HL-60 (cell line): ENCODE measurements around the gene B4GALNT4.

ENCODE experiments used
- CTCF ChIP-seq: IDR thresholded peaks from one replicate; pipeline ENCODE4 v1.5.1; 2011; ENCODE audit warnings: low read length, control low read depth, inconsistent platforms; ENCODE audit not compliant: insufficient read depth
- GABPA ChIP-seq: IDR thresholded peaks from 2 replicates; pipeline ENCODE4 v1.6.1; 2012; ENCODE audit warnings: low read depth
- POLR2AphosphoS5 ChIP-seq: IDR thresholded peaks from 2 replicates; pipeline ENCODE4 v1.6.1; 2012; ENCODE audit warnings: low read depth
- REST ChIP-seq: IDR thresholded peaks from 2 replicates; pipeline ENCODE4 v1.6.1; 2012; ENCODE audit warnings: low read depth; ENCODE audit not compliant: insufficient replicate concordance

DNA sequence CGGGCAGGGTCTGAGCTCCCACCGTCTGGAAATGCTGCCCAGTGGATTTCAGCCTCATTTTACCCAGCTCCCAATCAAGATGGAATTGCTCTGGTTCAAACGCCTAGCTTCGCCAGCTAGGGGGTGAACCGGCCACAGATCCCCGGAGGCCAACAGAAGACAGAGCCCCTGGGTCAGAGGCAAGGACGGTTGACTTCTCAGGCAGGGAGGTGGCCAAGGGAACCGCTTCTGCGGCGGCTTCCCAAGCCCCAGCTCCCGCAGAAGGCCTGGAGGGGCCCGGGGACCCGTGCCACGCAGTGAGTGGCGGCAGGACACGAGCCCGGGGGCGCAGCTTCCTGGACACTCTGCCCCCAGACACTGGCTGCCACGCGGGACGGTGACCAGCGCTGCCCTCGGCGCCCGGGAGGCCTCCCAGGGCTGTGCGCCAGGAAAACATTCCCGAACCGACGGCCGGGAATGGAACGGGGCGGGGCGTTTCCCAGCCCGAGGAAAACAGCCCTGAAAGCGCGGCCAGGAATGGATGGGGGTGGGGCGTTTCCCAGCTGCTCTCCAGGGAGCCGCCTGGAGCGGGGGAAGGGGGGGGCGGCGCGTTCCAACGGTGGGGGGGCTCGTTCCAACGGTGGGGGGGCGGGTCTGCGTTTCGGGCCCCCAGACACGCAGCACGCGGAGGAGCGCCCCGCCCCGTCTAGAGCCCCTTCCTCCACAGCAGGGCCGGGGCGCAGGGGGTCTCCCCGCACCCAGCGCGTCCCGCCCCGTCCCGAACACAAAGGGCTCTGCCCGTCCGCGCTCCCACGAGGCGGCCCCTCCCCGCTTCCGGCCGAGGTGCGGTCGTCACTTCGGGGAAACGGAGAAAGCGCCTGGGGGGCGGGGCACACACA is 13.5 kb upstream of the B4GALNT4 start:
- TF ChIP-seq CTCF (no peak), POLR2AphosphoS5 (no peak), REST (no peak), GABPA (no peak)
